Adrenal gland (tissue), 5 donors: ENCODE data around the gene GRM3.

ENCODE experiments used
- POLR2A ChIP-seq, 2 donors: fragments of 450-650 bp; IDR thresholded peaks; one replicate each; pipeline ENCODE4 v1.6.1; 2017; ENCODE audit warnings: antibody characterized with exemption in 2 of 2, mild to moderate bottlenecking in 2 of 2, moderate library complexity in 1 of 2
- TF ChIP-seq, protein P1 (sequence below), 6 experiments: fragments of 450-650 bp in 4 of 6; fragments of 200-600 bp in 2 of 6; sonication (generic) in 1 of 6; IDR thresholded peaks; 1 replicate in 5 of 6; 2 replicates in 1 of 6; pipeline versions ENCODE4 v1.5.1 to v1.8.0; 2016 to 2021; ENCODE audit warnings: antibody characterized with exemption in 6 of 6, mild to moderate bottlenecking in 2 of 6, moderate library complexity in 1 of 6
- donor health status: DM: no; HTN: no; CAD: no.

DNA sequence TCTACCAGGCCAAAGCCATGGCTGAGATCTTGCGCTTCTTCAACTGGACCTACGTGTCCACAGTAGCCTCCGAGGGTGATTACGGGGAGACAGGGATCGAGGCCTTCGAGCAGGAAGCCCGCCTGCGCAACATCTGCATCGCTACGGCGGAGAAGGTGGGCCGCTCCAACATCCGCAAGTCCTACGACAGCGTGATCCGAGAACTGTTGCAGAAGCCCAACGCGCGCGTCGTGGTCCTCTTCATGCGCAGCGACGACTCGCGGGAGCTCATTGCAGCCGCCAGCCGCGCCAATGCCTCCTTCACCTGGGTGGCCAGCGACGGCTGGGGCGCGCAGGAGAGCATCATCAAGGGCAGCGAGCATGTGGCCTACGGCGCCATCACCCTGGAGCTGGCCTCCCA is 142.7 kb downstream of the GRM3 start:
- TF ChIP-seq, protein P1, sequence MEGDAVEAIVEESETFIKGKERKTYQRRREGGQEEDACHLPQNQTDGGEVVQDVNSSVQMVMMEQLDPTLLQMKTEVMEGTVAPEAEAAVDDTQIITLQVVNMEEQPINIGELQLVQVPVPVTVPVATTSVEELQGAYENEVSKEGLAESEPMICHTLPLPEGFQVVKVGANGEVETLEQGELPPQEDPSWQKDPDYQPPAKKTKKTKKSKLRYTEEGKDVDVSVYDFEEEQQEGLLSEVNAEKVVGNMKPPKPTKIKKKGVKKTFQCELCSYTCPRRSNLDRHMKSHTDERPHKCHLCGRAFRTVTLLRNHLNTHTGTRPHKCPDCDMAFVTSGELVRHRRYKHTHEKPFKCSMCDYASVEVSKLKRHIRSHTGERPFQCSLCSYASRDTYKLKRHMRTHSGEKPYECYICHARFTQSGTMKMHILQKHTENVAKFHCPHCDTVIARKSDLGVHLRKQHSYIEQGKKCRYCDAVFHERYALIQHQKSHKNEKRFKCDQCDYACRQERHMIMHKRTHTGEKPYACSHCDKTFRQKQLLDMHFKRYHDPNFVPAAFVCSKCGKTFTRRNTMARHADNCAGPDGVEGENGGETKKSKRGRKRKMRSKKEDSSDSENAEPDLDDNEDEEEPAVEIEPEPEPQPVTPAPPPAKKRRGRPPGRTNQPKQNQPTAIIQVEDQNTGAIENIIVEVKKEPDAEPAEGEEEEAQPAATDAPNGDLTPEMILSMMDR (IDR thresholded peaks at IDR 0.05): no peak
- no peak for TF ChIP-seq POLR2A (IDR thresholded peaks at IDR 0.05)
